Adipose tissue (tissue), 3 donors: ENCODE data around the gene RHOBTB1. TPM values are rescaled to one million over a fixed set of nuclear protein-coding genes. Genes with fewer than 3 reads are reported as not detected.

ENCODE experiments used
- H3K27ac ChIP-seq: one replicate; pipeline ENCODE4 v1.5.1; 2013; ENCODE audit warnings: low read depth, low read length
- WGBS, 3 donors: extraction: QIAGEN DNeasy Blood & Tissue Kit; methylation state at CpG; one replicate each; pipeline ENCODE4 v1.1.7; 2013; 5-methylcytosine and 5-hydroxymethylcytosine counted together
- polyA plus RNA-seq, 3 donors: library from polyadenylated mRNA; stranded (reverse); fragments of 200-250 nt; gene quantifications; one replicate each; pipeline ENCODE4 v1.2.3, GENCODE V29; 2013
- donor health status: healthy with polysubstance abuse.
- donor health status: Bipolar disorder and iron deficiency.
- donor health status: healthy.

The RHOBTB1 gene
- polyA plus RNA-seq, 3 donors, result 3.5 to 8.4 (median 8.2) TPM

- H3K27ac ChIP-seq, result no peak overlapping the region
- 70 to 96% (median 92%) methylated on average over 2 of the region's 2 CpGs for WGBS, 3 donors
These were observed 24.0 kb upstream of the RHOBTB1 start for GRCh38 chr10:60967854-60968484.

- 53 to 92% (median 87%) methylated on average over 4 of the region's 4 CpGs for WGBS, 3 donors
- no peak overlapping the region for H3K27ac ChIP-seq
These were observed 23.3 kb upstream of the RHOBTB1 start for GRCh38 chr10:60967260-60967659.

GRCh38 chr10:60965696-60966095 is 21.7 kb upstream of the RHOBTB1 start:
- no peak overlapping the region for H3K27ac ChIP-seq
- WGBS, 3 donors, result 61 to 86% (median 66%) methylated on average over 3 of the region's 3 CpGs

GRCh38 chr10:60964257-60965235 is 20.6 kb upstream of the RHOBTB1 start:
- 22 to 34% (median 23%) methylated on average over 5 of the region's 5 CpGs for WGBS, 3 donors
- no peak overlapping the region for H3K27ac ChIP-seq

- 20 to 27% (median 21%) methylated on average over 4 of the region's 4 CpGs for WGBS, 3 donors
- H3K27ac ChIP-seq, result no peak overlapping the region
These were observed 19.7 kb upstream of the RHOBTB1 start for GRCh38 chr10:60963441-60964256.

- H3K27ac ChIP-seq, result no peak overlapping the region
- 64 to 77% (median 74%) methylated on average over 3 of the region's 3 CpGs for WGBS, 3 donors
These were observed 19.0 kb upstream of the RHOBTB1 start for GRCh38 chr10:60962946-60963345.

GRCh38 chr10:60960913-60961312 is 16.9 kb upstream of the RHOBTB1 start:
- no peak overlapping the region for H3K27ac ChIP-seq
- WGBS, 3 donors, result 78 to 87% (median 86%) methylated on average over 1 of the region's 1 CpG

- WGBS, 3 donors, result 53 to 92% (median 92%) methylated on average over 3 of the region's 3 CpGs
- H3K27ac ChIP-seq, result no peak overlapping the region
These were observed 16.0 kb upstream of the RHOBTB1 start for GRCh38 chr10:60960031-60960430.

- no peak overlapping the region for H3K27ac ChIP-seq
- WGBS, 3 donors, result 24 to 37% (median 28%) methylated on average over 3 of the region's 3 CpGs
These were observed 15.1 kb upstream of the RHOBTB1 start for GRCh38 chr10:60958892-60959601.

- no peak overlapping the region for H3K27ac ChIP-seq
- 79 to 92% (median 86%) methylated on average over 3 of the region's 3 CpGs for WGBS, 3 donors
These were observed 13.8 kb upstream of the RHOBTB1 start for GRCh38 chr10:60957667-60958221.

GRCh38 chr10:60955957-60956425 is 12.0 kb upstream of the RHOBTB1 start:
- H3K27ac ChIP-seq, result no peak overlapping the region
- WGBS, 3 donors, result 77 to 92% (median 85%) methylated on average over 2 of the region's 2 CpGs

GRCh38 chr10:60955316-60955715 is 11.3 kb upstream of the RHOBTB1 start:
- H3K27ac ChIP-seq, result no peak overlapping the region

GRCh38 chr10:60954035-60954434 is 10.1 kb upstream of the RHOBTB1 start:
- WGBS, 3 donors, result 39 to 77% (median 58%) methylated on average over 1 of the region's 1 CpG
- H3K27ac ChIP-seq, result no peak overlapping the region

GRCh38 chr10:60953420-60953819 is 9.4 kb upstream of the RHOBTB1 start:
- 64 to 77% (median 74%) methylated on average over 3 of the region's 3 CpGs for WGBS, 3 donors
- no peak overlapping the region for H3K27ac ChIP-seq

- 39 to 83% (median 82%) methylated on average over 7 of the region's 7 CpGs for WGBS, 3 donors
- no peak overlapping the region for H3K27ac ChIP-seq
These were observed 8.8 kb upstream of the RHOBTB1 start for GRCh38 chr10:60952846-60953220.

- 73 to 90% (median 90%) methylated on average over 3 of the region's 3 CpGs for WGBS, 3 donors
- H3K27ac ChIP-seq, result no peak overlapping the region
These were observed 8.3 kb upstream of the RHOBTB1 start for GRCh38 chr10:60952067-60952845.

- WGBS, 3 donors, result 71 to 87% (median 82%) methylated on average over 5 of the region's 5 CpGs
- no peak overlapping the region for H3K27ac ChIP-seq
These were observed 7.3 kb upstream of the RHOBTB1 start for GRCh38 chr10:60951272-60951724.
